ENCODE results near the gene CD99.
"Not testable (repeated sequence)": the region's sequence is repeated elsewhere in the genome, so short reads cannot be mapped to it uniquely, and the experiment has no call there.

The CD99 gene

GRCh38 chrX:2769615-2770014 is 78.5 kb downstream of the CD99 start:
- TF ChIP-seq, protein P1, sequence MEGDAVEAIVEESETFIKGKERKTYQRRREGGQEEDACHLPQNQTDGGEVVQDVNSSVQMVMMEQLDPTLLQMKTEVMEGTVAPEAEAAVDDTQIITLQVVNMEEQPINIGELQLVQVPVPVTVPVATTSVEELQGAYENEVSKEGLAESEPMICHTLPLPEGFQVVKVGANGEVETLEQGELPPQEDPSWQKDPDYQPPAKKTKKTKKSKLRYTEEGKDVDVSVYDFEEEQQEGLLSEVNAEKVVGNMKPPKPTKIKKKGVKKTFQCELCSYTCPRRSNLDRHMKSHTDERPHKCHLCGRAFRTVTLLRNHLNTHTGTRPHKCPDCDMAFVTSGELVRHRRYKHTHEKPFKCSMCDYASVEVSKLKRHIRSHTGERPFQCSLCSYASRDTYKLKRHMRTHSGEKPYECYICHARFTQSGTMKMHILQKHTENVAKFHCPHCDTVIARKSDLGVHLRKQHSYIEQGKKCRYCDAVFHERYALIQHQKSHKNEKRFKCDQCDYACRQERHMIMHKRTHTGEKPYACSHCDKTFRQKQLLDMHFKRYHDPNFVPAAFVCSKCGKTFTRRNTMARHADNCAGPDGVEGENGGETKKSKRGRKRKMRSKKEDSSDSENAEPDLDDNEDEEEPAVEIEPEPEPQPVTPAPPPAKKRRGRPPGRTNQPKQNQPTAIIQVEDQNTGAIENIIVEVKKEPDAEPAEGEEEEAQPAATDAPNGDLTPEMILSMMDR (IDR thresholded peaks at IDR 0.05; ENCODE audit: low read depth, low read length), result no peak
- H3K4me3 ChIP-seq (replicated peaks in 1 of 2; ENCODE audit: low read depth in 2 of 2, low read length in 2 of 2), result no peak overlapping the region
- DNase-seq (ENCODE audit: low read depth in 2 of 2), result no peak

DNA sequence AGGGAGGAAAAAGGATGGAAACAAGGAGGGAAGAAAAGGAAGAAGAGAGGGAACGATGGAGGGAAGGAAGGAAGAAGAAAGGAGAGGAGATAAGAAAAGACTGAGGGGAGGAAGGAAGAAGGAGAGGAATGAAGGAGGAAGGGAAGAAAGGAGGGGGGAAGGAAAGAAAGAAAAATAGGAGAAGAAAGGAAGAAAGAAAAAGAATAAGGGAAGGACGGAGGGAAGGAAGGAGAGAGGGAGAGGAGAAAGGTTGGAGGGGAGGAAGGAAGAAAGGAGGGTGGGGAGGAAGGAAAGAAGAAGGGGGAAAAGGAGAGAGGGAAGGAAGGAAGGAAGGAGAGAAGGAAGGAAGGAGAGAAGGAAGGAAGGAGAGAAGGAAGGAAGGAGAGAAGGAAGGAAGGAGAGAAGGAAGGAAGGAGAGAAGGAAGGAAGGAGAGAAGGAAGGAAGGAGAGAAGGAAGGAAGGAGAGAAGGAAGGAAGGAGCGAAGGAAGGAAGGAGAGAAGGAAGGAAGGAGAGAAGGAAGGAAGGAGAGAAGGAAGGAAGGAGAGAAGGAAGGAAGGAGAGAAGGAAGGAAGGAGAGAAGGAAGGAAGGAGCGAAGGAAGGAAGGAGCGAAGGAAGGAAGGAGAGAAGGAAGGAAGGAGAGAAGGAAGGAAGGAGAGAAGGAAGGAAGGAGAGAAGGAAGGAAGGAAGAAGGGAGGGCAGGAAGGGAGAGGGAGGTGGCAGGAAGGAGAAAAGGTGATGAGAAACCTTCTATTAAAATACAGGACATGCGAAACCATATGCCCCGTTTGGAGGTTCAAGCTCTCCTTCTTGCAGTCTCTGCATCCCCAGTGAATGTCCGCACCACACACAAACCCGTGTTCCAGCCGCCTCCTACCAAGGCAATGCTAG is 82.3 kb downstream of the CD99 start:
- H3K4me3 ChIP-seq (replicated peaks in 1 of 2; ENCODE audit: low read depth in 2 of 2, low read length in 2 of 2); DNase-seq (ENCODE audit: low read depth in 2 of 2): not testable (repeated sequence)

GRCh38 chrX:2774057-2774456 is 83.0 kb downstream of the CD99 start:
- TF ChIP-seq, protein P1 (IDR thresholded peaks at IDR 0.05; ENCODE audit: low read depth, low read length), result no peak
- H3K4me3 ChIP-seq (replicated peaks in 1 of 2; ENCODE audit: low read depth in 2 of 2, low read length in 2 of 2), result no peak overlapping the region
- no peak for DNase-seq (ENCODE audit: low read depth in 2 of 2)

DNA sequence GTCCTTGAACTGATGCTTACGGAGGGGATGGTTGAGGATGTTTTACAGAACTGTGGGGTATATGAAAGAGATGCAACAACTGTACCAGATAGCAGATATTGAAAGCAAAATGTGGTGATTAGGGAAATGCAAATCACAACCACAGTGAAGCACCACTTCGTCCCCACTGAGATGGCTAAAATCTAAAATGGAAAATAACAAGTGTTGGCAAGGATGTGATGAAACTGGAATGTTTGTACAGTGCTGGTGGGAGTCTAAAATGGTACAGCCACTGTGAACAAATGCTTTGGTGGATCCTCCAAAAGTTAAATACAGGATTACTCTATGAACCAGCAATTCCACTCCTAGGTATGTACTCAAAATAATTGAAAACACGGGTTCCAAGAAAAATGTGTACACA is 83.7 kb downstream of the CD99 start:
- TF ChIP-seq, protein P1 (IDR thresholded peaks at IDR 0.05; ENCODE audit: low read depth, low read length), result no peak
- no peak overlapping the region for H3K4me3 ChIP-seq (replicated peaks in 1 of 2; ENCODE audit: low read depth in 2 of 2, low read length in 2 of 2)
- DNase-seq (ENCODE audit: low read depth in 2 of 2), result no peak

DNA sequence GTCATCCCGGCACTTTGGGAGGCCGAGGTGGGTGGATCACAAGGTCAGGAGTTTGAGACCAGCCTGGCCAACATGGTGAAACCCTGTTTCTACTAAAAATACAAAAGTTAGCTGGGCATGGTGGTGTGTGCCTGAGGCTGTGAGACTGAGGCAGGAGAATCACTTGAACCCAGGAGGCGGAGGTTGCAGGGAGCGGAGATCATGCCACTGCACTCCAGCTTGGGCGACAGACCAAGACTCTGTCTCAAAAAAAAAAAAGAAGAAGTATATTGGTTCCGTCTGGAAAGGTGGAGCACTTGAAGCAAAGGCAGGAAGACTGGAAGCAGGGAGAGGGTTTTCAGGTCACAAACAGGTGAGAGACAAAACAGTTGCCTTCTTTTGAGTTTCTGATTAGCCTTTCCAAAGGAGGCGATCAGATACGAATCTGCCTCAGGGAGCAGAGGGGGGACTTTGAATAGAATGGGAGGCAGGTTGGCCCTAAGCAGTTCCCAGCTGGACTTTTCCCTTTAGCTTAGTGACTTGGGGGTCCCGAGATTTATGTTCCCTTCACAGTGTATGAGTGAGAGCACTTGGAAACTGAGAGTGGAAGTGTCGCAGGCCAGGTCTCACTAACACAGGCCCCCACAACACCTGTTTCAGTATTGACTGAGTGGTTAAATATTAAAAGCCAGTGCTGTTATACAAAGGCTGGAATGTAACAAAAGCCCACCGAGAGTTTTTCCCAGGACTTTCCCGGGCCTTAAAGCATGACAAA is 89.6 kb downstream of the CD99 start:
- DNase-seq (ENCODE audit: low read depth in 2 of 2); H3K4me3 ChIP-seq (replicated peaks in 1 of 2; ENCODE audit: low read depth in 2 of 2, low read length in 2 of 2): not testable (repeated sequence)

DNA sequence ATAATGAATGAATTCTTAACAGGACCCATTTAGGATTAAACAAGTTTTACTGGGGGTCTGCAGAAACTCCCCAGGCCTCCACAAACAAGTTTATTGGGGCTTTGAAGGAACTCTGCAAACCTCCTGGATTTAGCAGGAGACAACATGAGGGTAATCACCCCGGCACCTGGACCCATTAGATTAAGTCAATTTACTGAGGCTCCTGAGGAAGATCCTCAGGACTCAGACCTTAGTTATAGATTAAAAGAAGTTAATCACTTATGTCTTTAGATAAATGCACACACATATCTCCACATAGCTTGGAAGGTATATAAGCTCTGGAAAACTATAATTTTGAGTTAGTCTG is 90.1 kb downstream of the CD99 start:
- no peak overlapping the region for H3K4me3 ChIP-seq (replicated peaks in 1 of 2; ENCODE audit: low read depth in 2 of 2, low read length in 2 of 2)
- DNase-seq (ENCODE audit: low read depth in 2 of 2), result no peak
- TF ChIP-seq, protein P1 (IDR thresholded peaks at IDR 0.05; ENCODE audit: low read depth, low read length), result no peak

- no peak overlapping the region for H3K4me3 ChIP-seq (replicated peaks in 1 of 2; ENCODE audit: low read depth in 2 of 2, low read length in 2 of 2)
- DNase-seq (ENCODE audit: low read depth in 2 of 2), result no peak
- TF ChIP-seq, protein P1 (IDR thresholded peaks at IDR 0.05; ENCODE audit: low read depth, low read length), result no peak
Observed at GRCh38 chrX:2781698-2782097, 90.6 kb downstream of the CD99 start.
